Loucy (cell line): Measurements from ENCODE around the gene SIL1.

ENCODE experiments used
- CTCF ChIP-seq: fragments of 200-600 bp; sonication (generic); conservative IDR thresholded peaks from 2 replicates; pipeline ENCODE4 v1.5.1; 2014; ENCODE audit warnings: mild to moderate bottlenecking, antibody characterized with exemption, low read length
- EZH2phosphoT487 ChIP-seq: fragments of 200-600 bp; IDR thresholded peaks from 2 replicates; pipeline ENCODE4 v1.6.1; 2018; ENCODE audit warnings: antibody characterized with exemption, mild to moderate bottlenecking, moderate library complexity, borderline replicate concordance

- TF ChIP-seq CTCF (no peak), EZH2phosphoT487 (no peak)
Observed at GRCh38 chr5:138927979-138928378, 270.2 kb downstream of the SIL1 start.
